ENCODE data around the gene ARHGEF4. TPM values are rescaled to one million over a fixed set of nuclear protein-coding genes. Genes with fewer than 3 reads are reported as not detected.
A peak's percentile ranks its signal among the peaks of the same experiment; 100 is the strongest.

Gene ARHGEF4
- total RNA-seq, 1 experiment from 2014 or later: 21.8 TPM

DNA sequence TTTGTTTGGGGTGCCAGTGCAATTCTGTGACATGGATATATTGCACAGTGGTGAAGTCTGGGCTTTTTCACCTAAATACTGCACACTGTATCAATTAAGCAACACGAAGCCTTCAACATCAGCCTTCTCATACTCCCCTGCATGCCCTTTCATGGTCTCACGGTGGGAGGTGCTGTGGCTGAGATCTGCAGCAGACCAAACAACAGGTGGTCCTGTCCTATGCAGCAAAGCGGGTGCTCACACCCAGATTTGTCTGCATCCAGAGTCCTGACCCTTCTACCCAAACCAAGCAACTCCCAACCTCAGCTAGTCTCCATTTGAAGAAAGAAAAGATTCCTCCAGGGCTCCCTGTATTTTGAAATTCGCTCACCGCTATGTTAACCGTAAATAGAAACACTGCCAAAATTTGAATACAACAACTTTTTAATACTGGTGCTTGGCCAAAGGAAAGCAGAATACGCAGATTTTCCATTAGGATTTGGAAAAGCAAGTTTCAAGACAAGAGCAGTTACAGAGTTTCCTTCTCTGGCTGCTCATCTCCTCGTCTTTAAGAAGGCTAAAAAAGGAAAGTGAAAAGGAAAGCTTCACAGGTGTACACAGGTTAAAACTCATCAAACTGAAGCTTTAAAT is 221.6 kb downstream of the ARHGEF4 start:
- no peak for ATAC-seq
- no peaks in the 10 kb centered on the region for H3K27me3 Mint-ChIP-seq (ENCODE audit: low read depth)
- DNase-seq (ENCODE audit: low spot score): no peak
- H3K4me3 Mint-ChIP-seq: no peak overlapping the region
- no peak overlapping the region for H3K27ac Mint-ChIP-seq
- peaks cover 19% of the 10 kb centered on the region for H3K4me1 Mint-ChIP-seq
- CTCF ChIA-PET: no interaction called here
- peaks cover 47% of the 10 kb centered on the region for H3K36me3 Mint-ChIP-seq
- POLR2A ChIA-PET: no interaction called here
- no peak for TF ChIP-seq IRF2 (CRISPR knock-in tag; IDR thresholded peaks at IDR 0.05; ENCODE audit: borderline replicate concordance, low read depth)
- TF ChIP-seq, protein P1, sequence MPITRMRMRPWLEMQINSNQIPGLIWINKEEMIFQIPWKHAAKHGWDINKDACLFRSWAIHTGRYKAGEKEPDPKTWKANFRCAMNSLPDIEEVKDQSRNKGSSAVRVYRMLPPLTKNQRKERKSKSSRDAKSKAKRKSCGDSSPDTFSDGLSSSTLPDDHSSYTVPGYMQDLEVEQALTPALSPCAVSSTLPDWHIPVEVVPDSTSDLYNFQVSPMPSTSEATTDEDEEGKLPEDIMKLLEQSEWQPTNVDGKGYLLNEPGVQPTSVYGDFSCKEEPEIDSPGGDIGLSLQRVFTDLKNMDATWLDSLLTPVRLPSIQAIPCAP (CRISPR knock-in tag; IDR thresholded peaks at IDR 0.05): no peak
- TF ChIP-seq ATF1 (CRISPR knock-in tag; IDR thresholded peaks at IDR 0.05): no peak
- TF ChIP-seq ZNF232 (CRISPR knock-in tag; IDR thresholded peaks at IDR 0.05): no peak
- TF ChIP-seq SMAD3 (CRISPR knock-in tag; IDR thresholded peaks at IDR 0.05; ENCODE audit: borderline replicate concordance): no peak
- H3K9me3 Mint-ChIP-seq: no peaks in the 10 kb centered on the region

DNA sequence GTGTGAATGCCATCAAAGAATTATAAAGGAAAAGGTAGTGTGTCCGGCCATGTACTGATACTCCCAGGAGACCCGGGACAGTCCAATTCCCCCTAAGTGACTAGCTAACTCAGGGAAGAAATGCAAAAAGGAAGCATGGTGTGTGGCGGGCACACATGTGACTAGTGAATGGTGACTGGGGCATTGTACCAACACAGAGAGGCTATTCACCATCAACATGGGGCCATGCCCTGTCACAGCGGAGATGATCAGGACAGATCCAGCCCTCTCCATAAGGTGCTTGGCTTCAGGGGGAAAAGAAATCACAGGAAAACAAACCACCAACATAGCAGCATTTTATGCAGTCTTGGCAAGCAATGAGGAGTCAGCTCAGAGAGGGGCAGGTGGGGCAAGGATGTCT is 222.2 kb downstream of the ARHGEF4 start:
- peaks cover 22% of the 10 kb centered on the region for H3K4me1 Mint-ChIP-seq
- H3K9me3 Mint-ChIP-seq: no peaks in the 10 kb centered on the region
- DNase-seq (ENCODE audit: low spot score) (no peak), ATAC-seq (no peak)
- POLR2A ChIA-PET: no interaction called here
- peaks cover 46% of the 10 kb centered on the region for H3K36me3 Mint-ChIP-seq
- no peak overlapping the region for H3K4me3 Mint-ChIP-seq
- TF ChIP-seq, protein P2, sequence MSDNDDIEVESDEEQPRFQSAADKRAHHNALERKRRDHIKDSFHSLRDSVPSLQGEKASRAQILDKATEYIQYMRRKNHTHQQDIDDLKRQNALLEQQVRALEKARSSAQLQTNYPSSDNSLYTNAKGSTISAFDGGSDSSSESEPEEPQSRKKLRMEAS (CRISPR knock-in tag; IDR thresholded peaks at IDR 0.05): no peak
- TF ChIP-seq, protein P3, sequence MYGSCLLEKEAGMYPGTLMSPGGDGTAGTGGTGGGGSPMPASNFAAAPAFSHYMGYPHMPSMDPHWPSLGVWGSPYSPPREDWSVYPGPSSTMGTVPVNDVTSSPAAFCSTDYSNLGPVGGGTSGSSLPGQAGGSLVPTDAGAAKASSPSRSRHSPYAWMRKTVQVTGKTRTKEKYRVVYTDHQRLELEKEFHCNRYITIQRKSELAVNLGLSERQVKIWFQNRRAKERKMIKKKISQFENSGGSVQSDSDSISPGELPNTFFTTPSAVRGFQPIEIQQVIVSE (CRISPR knock-in tag; IDR thresholded peaks at IDR 0.05; ENCODE audit: borderline replicate concordance): no peak
- TF ChIP-seq CREM (CRISPR knock-in tag; IDR thresholded peaks at IDR 0.05) (no peak), EMX1 (CRISPR knock-in tag; IDR thresholded peaks at IDR 0.05) (no peak)
- H3K27ac Mint-ChIP-seq: peak overlapping the region; percentile 43; the same call in 1 of the 2 replicates
- H3K27me3 Mint-ChIP-seq (ENCODE audit: low read depth): no peaks in the 10 kb centered on the region
- CTCF ChIA-PET: no interaction called here

DNA sequence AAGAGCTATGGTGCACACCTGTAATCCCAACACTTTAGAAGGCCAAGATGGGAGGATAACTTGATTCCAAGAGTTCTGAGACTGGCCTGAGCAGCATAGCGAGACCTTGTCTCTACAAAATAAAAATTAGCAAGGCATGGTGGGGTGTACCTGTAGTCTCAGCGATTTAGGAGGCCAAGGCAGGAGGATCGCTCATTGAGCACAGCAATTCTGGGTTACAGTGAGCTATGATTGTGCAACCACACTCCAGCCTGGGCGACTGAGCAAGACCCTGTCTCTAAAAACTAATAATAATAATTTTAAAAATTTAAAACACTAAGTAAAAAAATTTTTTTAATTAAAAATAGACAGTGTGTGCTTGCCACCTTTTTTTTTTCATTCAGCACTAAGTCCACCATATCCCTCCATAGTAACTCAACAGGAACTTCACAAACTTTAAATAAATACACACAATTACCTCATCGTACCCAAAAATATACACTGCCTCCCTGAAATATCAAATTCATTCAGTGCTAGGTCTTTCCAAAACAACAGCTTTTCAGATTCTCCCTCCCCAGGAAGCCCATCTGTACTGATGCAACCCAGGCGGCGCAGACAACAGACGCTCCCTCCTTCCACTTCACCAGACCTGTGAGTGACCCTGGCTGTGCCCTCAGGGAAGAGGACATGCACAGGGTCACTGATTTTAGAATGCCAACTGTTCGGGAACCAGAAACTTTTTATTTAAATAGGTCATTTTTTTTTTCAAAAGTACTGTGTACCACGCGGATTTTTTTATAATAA is 227.0 kb downstream of the ARHGEF4 start:
- Mint-ChIP-seq H3K4me1 (peaks cover 20% of the 10 kb centered on the region), H3K27me3 (ENCODE audit: low read depth) (no peaks in the 10 kb centered on the region), H3K9me3 (no peaks in the 10 kb centered on the region), H3K36me3 (peaks cover 45% of the 10 kb centered on the region), H3K27ac (peak overlapping the region; percentile 60), H3K4me3 (no peak overlapping the region)
- no peak for ATAC-seq
- POLR2A ChIA-PET: no interaction called here
- no peak for TF ChIP-seq FOXP1 (CRISPR knock-in tag; IDR thresholded peaks at IDR 0.05; ENCODE audit: borderline replicate concordance)
- no peak for TF ChIP-seq ELF4 (CRISPR knock-in tag; IDR thresholded peaks at IDR 0.05; ENCODE audit: low read depth)
- TF ChIP-seq HMGA2 (CRISPR knock-in tag; IDR thresholded peaks at IDR 0.05): no peak
- TF ChIP-seq MYBL2 (CRISPR knock-in tag; IDR thresholded peaks at IDR 0.05): no peak
- TF ChIP-seq, protein P4, sequence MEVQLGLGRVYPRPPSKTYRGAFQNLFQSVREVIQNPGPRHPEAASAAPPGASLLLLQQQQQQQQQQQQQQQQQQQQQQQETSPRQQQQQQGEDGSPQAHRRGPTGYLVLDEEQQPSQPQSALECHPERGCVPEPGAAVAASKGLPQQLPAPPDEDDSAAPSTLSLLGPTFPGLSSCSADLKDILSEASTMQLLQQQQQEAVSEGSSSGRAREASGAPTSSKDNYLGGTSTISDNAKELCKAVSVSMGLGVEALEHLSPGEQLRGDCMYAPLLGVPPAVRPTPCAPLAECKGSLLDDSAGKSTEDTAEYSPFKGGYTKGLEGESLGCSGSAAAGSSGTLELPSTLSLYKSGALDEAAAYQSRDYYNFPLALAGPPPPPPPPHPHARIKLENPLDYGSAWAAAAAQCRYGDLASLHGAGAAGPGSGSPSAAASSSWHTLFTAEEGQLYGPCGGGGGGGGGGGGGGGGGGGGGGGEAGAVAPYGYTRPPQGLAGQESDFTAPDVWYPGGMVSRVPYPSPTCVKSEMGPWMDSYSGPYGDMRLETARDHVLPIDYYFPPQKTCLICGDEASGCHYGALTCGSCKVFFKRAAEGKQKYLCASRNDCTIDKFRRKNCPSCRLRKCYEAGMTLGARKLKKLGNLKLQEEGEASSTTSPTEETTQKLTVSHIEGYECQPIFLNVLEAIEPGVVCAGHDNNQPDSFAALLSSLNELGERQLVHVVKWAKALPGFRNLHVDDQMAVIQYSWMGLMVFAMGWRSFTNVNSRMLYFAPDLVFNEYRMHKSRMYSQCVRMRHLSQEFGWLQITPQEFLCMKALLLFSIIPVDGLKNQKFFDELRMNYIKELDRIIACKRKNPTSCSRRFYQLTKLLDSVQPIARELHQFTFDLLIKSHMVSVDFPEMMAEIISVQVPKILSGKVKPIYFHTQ (CRISPR knock-in tag; IDR thresholded peaks at IDR 0.05): no peak
- no peak for TF ChIP-seq SMAD4 (CRISPR knock-in tag; IDR thresholded peaks at IDR 0.05)
- TF ChIP-seq JAZF1 (CRISPR knock-in tag; IDR thresholded peaks at IDR 0.05): no peak
- no peak for TF ChIP-seq GABPB1 (CRISPR knock-in tag; IDR thresholded peaks at IDR 0.05)
- no peak for TF ChIP-seq ATF1 (CRISPR knock-in tag; IDR thresholded peaks at IDR 0.05)
- TF ChIP-seq ZNF232 (CRISPR knock-in tag; IDR thresholded peaks at IDR 0.05): no peak
- TF ChIP-seq, protein P3 (CRISPR knock-in tag; IDR thresholded peaks at IDR 0.05; ENCODE audit: borderline replicate concordance): no peak
- no peak for TF ChIP-seq ETV6 (CRISPR knock-in tag; IDR thresholded peaks at IDR 0.05)
- TF ChIP-seq, protein P2 (CRISPR knock-in tag; IDR thresholded peaks at IDR 0.05): no peak
- TF ChIP-seq, protein P5, sequence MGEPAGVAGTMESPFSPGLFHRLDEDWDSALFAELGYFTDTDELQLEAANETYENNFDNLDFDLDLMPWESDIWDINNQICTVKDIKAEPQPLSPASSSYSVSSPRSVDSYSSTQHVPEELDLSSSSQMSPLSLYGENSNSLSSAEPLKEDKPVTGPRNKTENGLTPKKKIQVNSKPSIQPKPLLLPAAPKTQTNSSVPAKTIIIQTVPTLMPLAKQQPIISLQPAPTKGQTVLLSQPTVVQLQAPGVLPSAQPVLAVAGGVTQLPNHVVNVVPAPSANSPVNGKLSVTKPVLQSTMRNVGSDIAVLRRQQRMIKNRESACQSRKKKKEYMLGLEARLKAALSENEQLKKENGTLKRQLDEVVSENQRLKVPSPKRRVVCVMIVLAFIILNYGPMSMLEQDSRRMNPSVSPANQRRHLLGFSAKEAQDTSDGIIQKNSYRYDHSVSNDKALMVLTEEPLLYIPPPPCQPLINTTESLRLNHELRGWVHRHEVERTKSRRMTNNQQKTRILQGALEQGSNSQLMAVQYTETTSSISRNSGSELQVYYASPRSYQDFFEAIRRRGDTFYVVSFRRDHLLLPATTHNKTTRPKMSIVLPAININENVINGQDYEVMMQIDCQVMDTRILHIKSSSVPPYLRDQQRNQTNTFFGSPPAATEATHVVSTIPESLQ (CRISPR knock-in tag; IDR thresholded peaks at IDR 0.05): no peak
- TF ChIP-seq, protein P6, sequence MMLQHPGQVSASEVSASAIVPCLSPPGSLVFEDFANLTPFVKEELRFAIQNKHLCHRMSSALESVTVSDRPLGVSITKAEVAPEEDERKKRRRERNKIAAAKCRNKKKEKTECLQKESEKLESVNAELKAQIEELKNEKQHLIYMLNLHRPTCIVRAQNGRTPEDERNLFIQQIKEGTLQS (CRISPR knock-in tag; conservative IDR thresholded peaks at IDR 0.05): no peak
- TF ChIP-seq IRF2 (CRISPR knock-in tag; IDR thresholded peaks at IDR 0.05; ENCODE audit: borderline replicate concordance, low read depth): no peak
- no peak for TF ChIP-seq FOXJ3 (CRISPR knock-in tag; IDR thresholded peaks at IDR 0.05; ENCODE audit: borderline replicate concordance)
- no peak for DNase-seq (ENCODE audit: low spot score)
- CTCF ChIA-PET: no interaction called here
